ENCODE measurements around the gene SPEN. TPM values are rescaled to one million over a fixed set of nuclear protein-coding genes. Genes with fewer than 3 reads are reported as not detected.
A peak's percentile ranks its signal among the peaks of the same experiment; 100 is the strongest.

The SPEN gene
- total and polyA plus RNA-seq, 2 of the 13 experiments (the other 11 are each of a cell fraction or from before 2014, with no cell fraction given): 4.8 to 14.0 TPM

- TF ChIP-seq IKZF5 (CRISPR knock-in tag; IDR thresholded peaks at IDR 0.05) (peak; percentile 19; the same call in 1 of the 2 replicates), PITX1 (CRISPR knock-in tag; IDR thresholded peaks at IDR 0.05) (0 out of 2 replicates have a peak, but pooled peaks have one; percentile 40), STAG1 (CRISPR knock-in tag; IDR thresholded peaks at IDR 0.05) (peak; percentile 68), ARID3A (IDR thresholded peaks at IDR 0.05; ENCODE audit: low read depth, low read length) (peak; percentile 58; the same call in 1 of the 2 replicates), HMGXB4 (CRISPR knock-in tag; IDR thresholded peaks at IDR 0.05; ENCODE audit: borderline replicate concordance in 1 of 2, low read depth in 1 of 2) (peak in 1 of 2 experiments; percentile 35; a peak in 1 of 4 replicates)
Observed at GRCh38 chr1:15803380-15803779, 44.1 kb upstream of the SPEN start (continued).

- Histone ChIP-seq H3K27me3 (ENCODE audit: control insufficient read depth in 1 of 2, insufficient read depth in 2 of 2, low read length in 2 of 2) (no peaks in the 10 kb centered on the region), H4K20me1 (ENCODE audit: insufficient read depth, low read length) (no peaks in the 10 kb centered on the region), H3K4me1 (ENCODE audit: insufficient read depth, low read length) (peaks cover 67% of the 10 kb centered on the region), H2AFZ (ENCODE audit: low read length) (no peak overlapping the region), H3K9ac (ENCODE audit: insufficient read depth, low read depth, low read length) (no peak overlapping the region), H3K79me2 (ENCODE audit: insufficient read depth, low read length) (peaks cover 11% of the 10 kb centered on the region), H3K36me3 (replicated peaks in 1 of 2; ENCODE audit: control insufficient read depth in 1 of 2, insufficient read depth in 2 of 2, low read length in 2 of 2) (no peaks in the 10 kb centered on the region), H3K4me3 (replicated peaks in 1 of 3; ENCODE audit: insufficient read depth in 1 of 3, low read depth in 2 of 3, low read length in 3 of 3) (no peak overlapping the region; a peak in 1 of 6 replicates), H3K4me2 (ENCODE audit: low read depth, low read length) (peak overlapping the region; percentile 28), H3K9me3 (ENCODE audit: low read length) (no peaks in the 10 kb centered on the region), H3K27ac (ENCODE audit: extremely low read length, insufficient read depth, low read length) (no peak overlapping the region)
- DNase-seq (ENCODE audit: low spot score) (no peak), ATAC-seq (no peak), FAIRE-seq (no peak)
- ChIA-PET CTCF (ENCODE audit: low intra/inter-chr PET ratio, low total read pairs) (no interaction called here), POLR2A (interaction anchor here (0.6 kb wide), 1 partner anchor 76 kb away, joined by 3 read pairs; no protein-coding TSS in a partner anchor)
- in situ Hi-C loops (cut with HindIII; ENCODE audit: extremely low pct_ligation_motif_present, low pct_unique_long_range_greater_than_20kb): no loop called here
- WGBS (ENCODE audit: low lambda C conversion rate): 21% methylated on average over 8 of the region's 8 CpGs
- BruUV-seq (replicated peaks): no TSS peak
- intact Hi-C loops (cut with micrococcal nuclease; ENCODE audit: unreplicated experiment): loop anchor here (5.0 kb wide), 2 partner anchors 43 to 118 kb away; partner anchors contain the start of gene SPEN
- TF ChIP-seq RARA (CRISPR knock-in tag; IDR thresholded peaks at IDR 0.05): peak; percentile 48; the same call in 1 of the 2 replicates
- TF ChIP-seq ZNF687 (CRISPR knock-in tag; IDR thresholded peaks at IDR 0.05): peak; percentile 27
- TF ChIP-seq ZNF556 (CRISPR knock-in tag; IDR thresholded peaks at IDR 0.05; ENCODE audit: borderline replicate concordance): peak; percentile 19; the same call in 1 of the 2 replicates
- TF ChIP-seq SOX5 (CRISPR knock-in tag; IDR thresholded peaks at IDR 0.05; ENCODE audit: borderline replicate concordance): peak; percentile 45; the same call in 1 of the 2 replicates
- TF ChIP-seq SNAPC5 (CRISPR knock-in tag; IDR thresholded peaks at IDR 0.05; ENCODE audit: borderline replicate concordance): no peak
- TF ChIP-seq ZNF841 (CRISPR knock-in tag; IDR thresholded peaks at IDR 0.05; ENCODE audit: borderline replicate concordance): no peak
- no peak for TF ChIP-seq ZNF333 (CRISPR knock-in tag; IDR thresholded peaks at IDR 0.05; ENCODE audit: borderline replicate concordance)
Observed at GRCh38 chr1:15804060-15804459, 43.4 kb upstream of the SPEN start.
